K562 (cell line): ENCODE measurements around the gene SH3BGRL3. TPM values are rescaled to one million over a fixed set of nuclear protein-coding genes. Genes with fewer than 3 reads are reported as not detected.
A peak's percentile ranks its signal among the peaks of the same experiment; 100 is the strongest.

Experiments
- ATF1 ChIP-seq, 2 experiments: fragments of 450-650 bp in 1 of 2; IDR thresholded peaks; 2 replicates each; pipeline ENCODE4 v1.6.1; 2016; ENCODE audit warnings: missing compliant biosample characterization in 1 of 2, missing genetic modification characterization in 1 of 2
- COPS2 ChIP-seq: fragments of 450-650 bp; conservative IDR thresholded peaks from 2 replicates; pipeline ENCODE4 v1.6.1; 2016; ENCODE audit warnings: mild to moderate bottlenecking, moderate library complexity
- DIDO1 ChIP-seq: fragments of 450-650 bp; IDR thresholded peaks from 2 replicates; pipeline ENCODE4 v1.6.1; 2016; ENCODE audit warnings: low read depth, missing biosample characterization, missing genetic modification characterization
- EP400 ChIP-seq: fragments of 450-650 bp; IDR thresholded peaks from 2 replicates; pipeline ENCODE4 v1.6.1; 2017; ENCODE audit warnings: antibody characterized with exemption, mild to moderate bottlenecking, moderate library complexity
- FOXA3 ChIP-seq, 2 experiments: fragments of 450-650 bp in 1 of 2; sonication (generic) in 1 of 2; formaldehyde crosslinking; IDR thresholded peaks in 1 of 2; conservative IDR thresholded peaks in 1 of 2; 2 replicates each; pipeline versions ENCODE4 v1.4.0 to v1.8.0; 2020 to 2022; ENCODE audit warnings: mild to moderate bottlenecking in 2 of 2, missing genetic modification reagents in 1 of 2
- HDAC8 ChIP-seq: fragments of 450-650 bp; IDR thresholded peaks from 2 replicates; pipeline ENCODE4 v1.6.1; 2016; ENCODE audit warnings: mild to moderate bottlenecking, missing genetic modification characterization, moderate library complexity, missing compliant biosample characterization
- MAFG ChIP-seq: fragments of 450-650 bp; conservative IDR thresholded peaks from 2 replicates; pipeline ENCODE4 v1.6.1; 2016; ENCODE audit warnings: missing genetic modification characterization, missing compliant biosample characterization
- MTF1 ChIP-seq: fragments of 250-450 bp; sonication (Bioruptor Pico); IDR thresholded peaks from 2 replicates; pipeline ENCODE4 v1.9.0; 2021; ENCODE audit warnings: moderate library complexity, mild to moderate bottlenecking, inconsistent platforms, borderline replicate concordance
- POLR2B ChIP-seq: fragments of 450-650 bp; IDR thresholded peaks from 2 replicates; pipeline ENCODE4 v1.6.1; 2018; ENCODE audit warnings: low read depth; ENCODE audit not compliant: partially characterized antibody
- SAP30 ChIP-seq: fragments of 200-600 bp; sonication (generic); IDR thresholded peaks from 2 replicates; pipeline ENCODE4 v1.6.1; 2012; ENCODE audit warnings: borderline replicate concordance, low read depth, mild to moderate bottlenecking, moderate library complexity, low read length, control low read depth, inconsistent platforms; ENCODE audit not compliant: insufficient read depth, poor library complexity, severe bottlenecking
- TSHZ1 ChIP-seq: fragments of 250-450 bp; sonication (Bioruptor Pico); IDR thresholded peaks from 2 replicates; pipeline ENCODE4 v1.4.0; 2020; ENCODE audit warnings: mild to moderate bottlenecking, moderate library complexity
- ZMIZ1 ChIP-seq, 2 experiments: fragments of 150-350 bp in 1 of 2; IDR thresholded peaks; 2 replicates each; pipeline ENCODE4 v1.6.1; 2012 to 2016; ENCODE audit warnings: low read depth in 2 of 2, low read length in 2 of 2, mild to moderate bottlenecking in 1 of 2, moderate library complexity in 1 of 2
- ZNF133 ChIP-seq: fragments of 250-450 bp; sonication (Bioruptor Pico); IDR thresholded peaks from 2 replicates; pipeline ENCODE4 v1.4.0; 2020; ENCODE audit warnings: mild to moderate bottlenecking
- ZNF395 ChIP-seq: fragments of 200-800 bp; sonication (Bioruptor generic); IDR thresholded peaks from 2 replicates; pipeline ENCODE4 v1.6.1; 2017; ENCODE audit warnings: missing genetic modification characterization, missing compliant biosample characterization
- polyA plus RNA-seq, 8 experiments: library from polyadenylated mRNA; depleted of rRNA in 4 of 8; stranded (reverse) in 5 of 8; unstranded in 3 of 8; fragments of >200 nt; fragmentation: Nextera tagmentation in 2 of 8; fragmentation: Illumina TruSeq in 1 of 8; extraction: Ambion mirVana in 2 of 8; extraction: Trizol in 1 of 8; gene quantifications; 2 replicates each; pipeline versions ENCODE4 v1.2.1 to v1.2.3, GENCODE V29; 2011 to 2014; ENCODE audit warnings: inconsistent platforms in 1 of 8, missing spikeins in 1 of 8
- total RNA-seq, 7 experiments: library from RNA; depleted of rRNA in 6 of 7; stranded (reverse); fragments of >200 nt in 6 of 7; fragmentation: Illumina TruSeq in 2 of 7; extraction: Trizol in 2 of 7; gene quantifications; 2 replicates each; pipeline versions ENCODE4 v1.2.1 to v1.2.3, GENCODE V29; 2011 to 2021; ENCODE audit warnings: low replicate concordance in 1 of 7

Gene SH3BGRL3
- total and polyA plus RNA-seq, 9 of the 15 experiments (the other 6 are each of a cell fraction or from before 2014, with no cell fraction given), result 30.3 to 140 (median 54.2) TPM

GRCh38 chr1:26233903-26234643, 45.8 kb upstream of the SH3BGRL3 start, which contains the start of gene CEP85 (continued):
- TF ChIP-seq MAFG (tag), result no peak
- TF ChIP-seq ZNF133 (CRISPR knock-in tag), result peak; percentile 88; the same call in 1 of the 2 replicates
- no peak; the same call in 1 of the 2 replicates for TF ChIP-seq HDAC8 (tag)
- TF ChIP-seq ATF1 (CRISPR knock-in tag; IDR thresholded peaks at IDR 0.05), result no peak; the same call in 1 of the 2 replicates
- peak; percentile 95 for TF ChIP-seq ATF1 (tag; IDR thresholded peaks at IDR 0.05)
- 0 out of 2 replicates have a peak, but pooled peaks have one; percentile 37 for TF ChIP-seq DIDO1 (tag)
- peak; percentile 12; the same call in 1 of the 2 replicates for TF ChIP-seq TSHZ1 (CRISPR knock-in tag)
- peak; percentile 97 for TF ChIP-seq EP400
- peak; percentile 64; the same call in 1 of the 2 replicates for TF ChIP-seq ZNF395 (CRISPR knock-in tag)
- TF ChIP-seq MTF1, result no peak
- TF ChIP-seq SAP30, result peak; percentile 87
- 0 out of 4 replicates have a peak, but pooled peaks of 1 of the 2 experiments have one; percentile 14 for TF ChIP-seq ZMIZ1 (IDR thresholded peaks at IDR 0.05; ENCODE audit: low read depth in 2 of 2, low read length in 2 of 2)
- no peak for TF ChIP-seq COPS2
- peak in 1 of 2 experiments; percentile 84; a peak in 1 of 4 replicates for TF ChIP-seq FOXA3 (CRISPR knock-in tag; conservative IDR thresholded peaks at IDR 0.05 in 1 of 2, IDR thresholded peaks at IDR 0.05 in 1 of 2)
- TF ChIP-seq POLR2B, result peak; percentile 97
